Neural progenitor cell (in vitro differentiated cells): ENCODE measurements around the gene CAMK2N1. TPM values are rescaled to one million over a fixed set of nuclear protein-coding genes. Genes with fewer than 3 reads are reported as not detected.
A peak's percentile ranks its signal among the peaks of the same experiment; 100 is the strongest.

Source experiments
- DNase-seq: peaks from one replicate; pipeline ENCODE4 v3.0.0-alpha.2; 2016; ENCODE audit warnings: low spot score
- H2AFZ ChIP-seq: fragments of 200-600 bp; sonication (generic); replicated peaks from 2 replicates; pipeline ENCODE4 v1.6.1; 2016; ENCODE audit warnings: antibody characterized with exemption
- H3F3A ChIP-seq: fragments of 200-600 bp; sonication (generic); 2 replicates; pipeline ENCODE4 v1.6.1; 2016; ENCODE audit warnings: antibody characterized with exemption, low read depth
- H3K27ac ChIP-seq: fragments of 200-600 bp; sonication (generic); 2 replicates; pipeline ENCODE4 v1.5.1; 2016; ENCODE audit warnings: mild to moderate bottlenecking
- H3K27me3 ChIP-seq: fragments of 200-600 bp; sonication (generic); 2 replicates; pipeline ENCODE4 v1.6.1; 2016; ENCODE audit warnings: mild to moderate bottlenecking, moderate library complexity
- H3K36me3 ChIP-seq: fragments of 200-600 bp; sonication (generic); 2 replicates; pipeline ENCODE4 v1.5.1; 2016
- H3K4me1 ChIP-seq: fragments of 200-600 bp; sonication (generic); 2 replicates; pipeline ENCODE4 v1.6.1; 2016; ENCODE audit warnings: mixed run types
- H3K4me2 ChIP-seq: fragments of 200-600 bp; sonication (generic); 2 replicates; pipeline ENCODE4 v1.6.1; 2016
- H3K4me3 ChIP-seq: fragments of 200-600 bp; sonication (generic); 2 replicates; pipeline ENCODE4 v1.5.1; 2016
- H3K79me2 ChIP-seq: fragments of 200-600 bp; sonication (generic); 2 replicates; pipeline ENCODE4 v1.6.1; 2016; ENCODE audit warnings: low read depth
- H3K9ac ChIP-seq: fragments of 200-600 bp; sonication (generic); 2 replicates; pipeline ENCODE4 v1.6.1; 2016
- H3K9me3 ChIP-seq: fragments of 200-600 bp; sonication (generic); 2 replicates; pipeline ENCODE4 v1.5.1; 2016; ENCODE audit warnings: low read depth
- H4K20me1 ChIP-seq: fragments of 200-600 bp; sonication (generic); 2 replicates; pipeline ENCODE4 v1.6.1; 2016; ENCODE audit warnings: low read depth
- H3K27ac Mint-ChIP-seq: 3 replicates; pipeline ENCODE4 v1.8.0; 2021; ENCODE audit warnings: mixed read lengths
- H3K27me3 Mint-ChIP-seq: 2 replicates; pipeline ENCODE4 v1.8.0; 2022; ENCODE audit warnings: low read depth, mild to moderate bottlenecking, inconsistent platforms, moderate library complexity, mixed read lengths; ENCODE audit not compliant: insufficient read depth
- H3K36me3 Mint-ChIP-seq: 3 replicates; pipeline ENCODE4 v1.8.0; 2021; ENCODE audit warnings: mixed read lengths
- H3K4me1 Mint-ChIP-seq: 3 replicates; pipeline ENCODE4 v1.8.0; 2021; ENCODE audit warnings: mixed read lengths
- H3K4me3 Mint-ChIP-seq: 3 replicates; pipeline ENCODE4 v1.8.0; 2021; ENCODE audit warnings: mild to moderate bottlenecking, moderate library complexity, mixed read lengths
- H3K9me3 Mint-ChIP-seq: 3 replicates; pipeline ENCODE4 v1.8.0; 2020; ENCODE audit warnings: mixed read lengths
- EZH2 ChIP-seq: fragments of 200-600 bp; sonication (generic); IDR thresholded peaks from 2 replicates; pipeline ENCODE4 v1.6.1; 2017; ENCODE audit warnings: antibody characterized with exemption, mild to moderate bottlenecking, moderate library complexity
- EZH2phosphoT487 ChIP-seq: fragments of 200-600 bp; sonication (generic); IDR thresholded peaks from 2 replicates; pipeline ENCODE4 v1.6.1; 2017; ENCODE audit warnings: antibody characterized with exemption
- total RNA-seq: library from RNA; depleted of rRNA; stranded (reverse); fragments of >200 nt; gene quantifications from 2 replicates; pipeline ENCODE4 v1.2.3, GENCODE V29; 2015; ENCODE audit warnings: low replicate concordance
- TF ChIP-seq, protein P1 (sequence below): fragments of 200-600 bp; sonication (generic); IDR thresholded peaks from 2 replicates; pipeline ENCODE4 v1.5.1; 2017; ENCODE audit warnings: antibody characterized with exemption, mild to moderate bottlenecking

Gene CAMK2N1
- 6.0 and 11.4 TPM in 2 replicates for total RNA-seq

DNA sequence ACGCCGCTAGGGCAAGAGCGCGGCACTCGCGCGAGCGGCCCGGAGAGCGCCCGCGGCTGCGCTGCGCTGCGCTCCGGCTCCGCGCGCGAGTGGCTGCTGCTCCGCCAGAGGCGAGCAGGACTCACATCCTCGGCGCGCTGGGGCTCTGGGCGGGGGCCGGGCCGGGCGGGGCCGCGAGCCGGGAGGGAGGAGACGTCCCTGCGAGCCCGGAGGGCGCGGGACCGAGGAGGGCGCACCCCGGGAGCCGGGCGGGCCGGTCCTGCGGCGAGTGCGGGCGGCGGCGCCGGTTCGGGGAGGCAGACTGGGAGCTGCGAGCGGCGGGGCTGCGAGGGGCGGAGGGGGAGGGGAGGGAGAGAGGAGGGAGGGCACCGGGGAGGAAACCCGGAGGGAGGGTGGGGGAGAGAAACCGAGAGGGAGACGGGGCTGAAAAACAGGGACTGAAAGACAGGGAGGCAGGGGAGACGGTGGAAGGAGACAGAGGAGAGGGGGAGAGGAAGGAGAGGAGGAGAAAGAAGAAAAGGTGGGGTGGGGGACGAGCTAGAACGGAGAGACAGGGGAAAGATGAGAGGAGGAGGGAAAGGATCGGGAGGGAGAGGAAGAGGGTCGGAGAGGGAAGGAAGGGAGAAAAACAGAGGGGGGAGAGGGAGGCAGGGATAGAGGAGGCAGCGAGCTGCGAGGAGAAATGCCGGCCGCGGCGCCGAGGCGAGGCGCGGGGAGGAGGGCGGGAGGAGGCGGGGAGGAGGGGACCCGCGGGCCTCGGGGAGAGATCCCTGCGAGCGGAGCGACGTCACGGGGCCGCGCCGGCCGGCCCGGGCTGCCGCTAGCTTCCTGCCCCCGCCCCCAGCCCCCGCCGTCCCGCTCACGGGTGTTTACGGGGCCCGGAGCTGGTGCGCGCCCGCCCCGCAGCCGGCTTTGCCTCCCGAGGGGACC, at the start of gene CAMK2N1:
Gene CAMK2N1, minus strand, starts transcription at position 684 of the 930 bp plus-strand sequence. CDS start 831 bp downstream, outside the sequence.
- Mint-ChIP-seq H3K27me3 (peaks cover 26% of the 10 kb centered on the region), H3K36me3 (peaks cover 3% of the 10 kb centered on the region), H3K27ac (peak within 1 kb of the TSS; percentile 90)

DNA sequence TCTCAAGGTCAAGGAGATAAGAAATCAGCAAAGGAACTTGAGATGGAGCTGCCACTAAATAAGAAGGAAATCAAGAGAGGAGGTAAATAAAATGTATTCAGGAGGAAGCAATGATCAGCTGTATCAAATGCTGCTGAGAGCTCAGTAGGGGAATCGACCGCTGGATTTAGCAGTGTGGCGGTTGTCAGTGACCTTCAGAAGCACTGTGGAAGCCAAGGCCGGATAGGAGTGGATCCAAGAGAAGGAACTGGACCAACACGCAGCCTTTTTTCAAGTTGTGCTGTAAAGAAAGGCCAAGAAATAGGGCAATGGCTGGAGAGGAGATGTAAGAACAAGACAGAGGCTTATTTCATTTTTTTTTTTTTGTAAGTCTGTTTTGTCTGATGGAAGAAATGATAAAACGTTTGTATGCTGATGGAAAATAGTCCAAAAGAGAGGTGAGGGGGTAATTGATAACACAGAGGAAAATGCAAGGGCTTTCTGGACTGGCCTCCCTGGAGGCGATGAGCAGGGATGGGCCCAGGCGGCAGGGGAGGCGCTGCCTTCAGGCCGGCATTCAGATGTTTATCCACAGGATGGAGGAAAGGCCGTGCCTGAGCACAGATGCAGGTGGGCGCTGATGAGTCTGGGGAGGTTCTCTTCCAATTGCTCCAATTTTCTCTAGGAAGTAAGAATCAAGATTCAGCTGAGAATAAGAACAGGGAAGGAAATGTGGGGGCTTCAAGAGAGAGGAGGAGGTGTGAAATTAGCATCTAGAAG, 48.8 kb upstream of the CAMK2N1 start:
- peaks cover 95% of the 10 kb centered on the region for H3K27me3 ChIP-seq
- H3K9me3 ChIP-seq, result no peaks in the 10 kb centered on the region
- no peak overlapping the region for H3K27ac Mint-ChIP-seq
- no peak overlapping the region for H3K4me3 Mint-ChIP-seq
- no peak overlapping the region for H3K27ac ChIP-seq
- no peaks in the 10 kb centered on the region for H3K4me1 ChIP-seq
- TF ChIP-seq EZH2, result no peak
- no peak for TF ChIP-seq EZH2phosphoT487
- TF ChIP-seq, protein P1, sequence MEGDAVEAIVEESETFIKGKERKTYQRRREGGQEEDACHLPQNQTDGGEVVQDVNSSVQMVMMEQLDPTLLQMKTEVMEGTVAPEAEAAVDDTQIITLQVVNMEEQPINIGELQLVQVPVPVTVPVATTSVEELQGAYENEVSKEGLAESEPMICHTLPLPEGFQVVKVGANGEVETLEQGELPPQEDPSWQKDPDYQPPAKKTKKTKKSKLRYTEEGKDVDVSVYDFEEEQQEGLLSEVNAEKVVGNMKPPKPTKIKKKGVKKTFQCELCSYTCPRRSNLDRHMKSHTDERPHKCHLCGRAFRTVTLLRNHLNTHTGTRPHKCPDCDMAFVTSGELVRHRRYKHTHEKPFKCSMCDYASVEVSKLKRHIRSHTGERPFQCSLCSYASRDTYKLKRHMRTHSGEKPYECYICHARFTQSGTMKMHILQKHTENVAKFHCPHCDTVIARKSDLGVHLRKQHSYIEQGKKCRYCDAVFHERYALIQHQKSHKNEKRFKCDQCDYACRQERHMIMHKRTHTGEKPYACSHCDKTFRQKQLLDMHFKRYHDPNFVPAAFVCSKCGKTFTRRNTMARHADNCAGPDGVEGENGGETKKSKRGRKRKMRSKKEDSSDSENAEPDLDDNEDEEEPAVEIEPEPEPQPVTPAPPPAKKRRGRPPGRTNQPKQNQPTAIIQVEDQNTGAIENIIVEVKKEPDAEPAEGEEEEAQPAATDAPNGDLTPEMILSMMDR, result no peak
- H3K4me3 ChIP-seq, result no peak overlapping the region
- no peaks in the 10 kb centered on the region for H3K79me2 ChIP-seq
- H3F3A ChIP-seq, result no peaks in the 10 kb centered on the region
- H3K4me2 ChIP-seq, result no peak overlapping the region
- H4K20me1 ChIP-seq, result no peaks in the 10 kb centered on the region
- no peaks in the 10 kb centered on the region for H3K36me3 Mint-ChIP-seq
- H3K9ac ChIP-seq, result no peak overlapping the region
- no peaks in the 10 kb centered on the region for H3K9me3 Mint-ChIP-seq
- H2AFZ ChIP-seq, result no peak overlapping the region
- DNase-seq, result no peak
- H3K36me3 ChIP-seq, result no peaks in the 10 kb centered on the region
- H3K4me1 Mint-ChIP-seq, result peaks cover 10% of the 10 kb centered on the region
- peaks cover 19% of the 10 kb centered on the region for H3K27me3 Mint-ChIP-seq

More for the DNA sequence above, at the start of gene CAMK2N1:
- TF ChIP-seq EZH2, result no peak
- TF ChIP-seq, protein P1, result no peak
- TF ChIP-seq EZH2phosphoT487, result no peak
- Histone ChIP-seq H3F3A (peaks cover 48% of the 10 kb centered on the region), H3K9me3 (no peaks in the 10 kb centered on the region), H3K4me3 (peak within 1 kb of the TSS; percentile 95), H3K4me2 (peak within 1 kb of the TSS; percentile 98), H3K27ac (no peak within 1 kb of the TSS), H4K20me1 (peaks cover 29% of the 10 kb centered on the region), H3K27me3 (peaks cover 97% of the 10 kb centered on the region), H3K36me3 (no peaks in the 10 kb centered on the region), H2AFZ (peak within 1 kb of the TSS; percentile 95), H3K9ac (no peak within 1 kb of the TSS), H3K4me1 (peaks cover 14% of the 10 kb centered on the region), H3K79me2 (peaks cover 4% of the 10 kb centered on the region)
- peaks cover 23% of the 10 kb centered on the region for H3K4me1 Mint-ChIP-seq
- no peaks in the 10 kb centered on the region for H3K9me3 Mint-ChIP-seq
- DNase-seq, result peak; percentile 81
- peak within 1 kb of the TSS; percentile 95 for H3K4me3 Mint-ChIP-seq

DNA sequence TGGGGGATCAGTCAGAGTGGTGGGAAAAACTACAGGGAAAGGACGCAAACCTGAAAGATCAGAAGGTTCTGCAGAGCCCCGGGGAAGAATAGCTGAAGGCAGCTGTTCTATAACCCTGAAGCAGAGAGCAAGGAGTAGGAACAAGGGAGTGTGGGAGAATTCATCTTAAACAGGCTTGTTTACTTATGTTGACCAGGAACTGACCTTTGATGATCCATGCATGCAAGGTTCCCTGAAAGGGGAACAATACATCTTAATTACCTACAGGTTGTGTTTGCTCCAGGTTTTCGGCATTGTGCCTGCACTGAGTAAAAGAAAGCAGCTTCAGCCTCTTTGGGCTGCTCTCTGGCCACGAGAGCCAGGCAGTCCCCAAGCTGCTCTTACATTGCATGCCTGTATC, 47.6 kb upstream of the CAMK2N1 start:
- no peaks in the 10 kb centered on the region for H3K9me3 ChIP-seq
- H3F3A ChIP-seq, result no peaks in the 10 kb centered on the region
- H3K27ac Mint-ChIP-seq, result no peak overlapping the region
- H3K27me3 Mint-ChIP-seq, result peaks cover 19% of the 10 kb centered on the region
- H3K4me1 ChIP-seq, result no peaks in the 10 kb centered on the region
- no peaks in the 10 kb centered on the region for H3K36me3 ChIP-seq
- H3K4me3 Mint-ChIP-seq, result peak overlapping the region; percentile 4
- no peaks in the 10 kb centered on the region for H3K9me3 Mint-ChIP-seq
- H4K20me1 ChIP-seq, result no peaks in the 10 kb centered on the region
- TF ChIP-seq, protein P1, result no peak
- TF ChIP-seq EZH2phosphoT487 (no peak), EZH2 (no peak)
- H3K4me1 Mint-ChIP-seq, result peaks cover 10% of the 10 kb centered on the region
- no peaks in the 10 kb centered on the region for H3K79me2 ChIP-seq
- no peaks in the 10 kb centered on the region for H3K36me3 Mint-ChIP-seq
- no peak overlapping the region for H3K27ac ChIP-seq
- peaks cover 95% of the 10 kb centered on the region for H3K27me3 ChIP-seq
- H3K4me2 ChIP-seq, result no peak overlapping the region
- H2AFZ ChIP-seq, result no peak overlapping the region
- H3K4me3 ChIP-seq, result no peak overlapping the region
- no peak overlapping the region for H3K9ac ChIP-seq
- DNase-seq, result no peak
